ENCODE results near the gene ZSCAN30. TPM values are rescaled to one million over a fixed set of nuclear protein-coding genes. Genes with fewer than 3 reads are reported as not detected.

Gene ZSCAN30
- total RNA-seq, 1 experiment from 2014 or later: 7.5 TPM

- Histone ChIP-seq H3K36me3 (no peaks in the 10 kb centered on the region), H3K9me3 (replicated peaks) (peaks cover 2% of the 10 kb centered on the region; the same call in 1 of the 2 replicates), H3K27me3 (replicated peaks) (no peaks in the 10 kb centered on the region), H3K4me1 (replicated peaks) (no peaks in the 10 kb centered on the region), H3K27ac (no peak overlapping the region), H3K4me3 (no peak overlapping the region)
- DNase-seq (ENCODE audit: low read depth in 1 of 2, low spot score in 2 of 2): no peak
Observed at GRCh38 chr18:35201256-35201931, 88.6 kb downstream of the ZSCAN30 start.

Other genes starting within 250 kb of the ZSCAN30 start
- 30.1 and 34.4 TPM in 2 replicates for gene MAPRE2, start 248.8 kb downstream of the ZSCAN30 start, total RNA-seq (2014; rRNA removed; shearing (Covaris generic))
- 9.9 and 11.4 TPM in 2 replicates for gene ZNF397, start 49.2 kb downstream of the ZSCAN30 start, total RNA-seq (2014; rRNA removed; shearing (Covaris generic))
- 29.1 and 51.3 TPM in 2 replicates for gene ZNF24, start 54.2 kb upstream of the ZSCAN30 start, total RNA-seq (2014; rRNA removed; shearing (Covaris generic))
- gene ZNF396, start 87.1 kb upstream of the ZSCAN30 start, total RNA-seq (2014; rRNA removed; shearing (Covaris generic)): 0.69 and 0.79 TPM in 2 replicates
- 5.7 and 7.5 TPM in 2 replicates for gene INO80C, start 207.7 kb upstream of the ZSCAN30 start, total RNA-seq (2014; rRNA removed; shearing (Covaris generic))

Measured in SJSA1 (cell line).